ENCODE results near the gene JAML.

The JAML gene

GRCh38 chr11:118217575-118217974, 7.2 kb downstream of the JAML start:
- in situ Hi-C loops (cut with HindIII; ENCODE audit: low sequenced_read_pairs): no loop called here

GRCh38 chr11:118216621-118217481, 8.0 kb downstream of the JAML start:
- in situ Hi-C loops (cut with HindIII; ENCODE audit: low sequenced_read_pairs): no loop called here

- in situ Hi-C loops (cut with HindIII; ENCODE audit: low sequenced_read_pairs): no loop called here
Measured at GRCh38 chr11:118215765-118216164, 9.0 kb downstream of the JAML start.

- in situ Hi-C loops (cut with HindIII; ENCODE audit: low sequenced_read_pairs): no loop called here
Measured at GRCh38 chr11:118215262-118215661, 9.5 kb downstream of the JAML start.

- in situ Hi-C loops (cut with HindIII; ENCODE audit: low sequenced_read_pairs): loop anchor here (5.0 kb wide), 1 partner anchor 42 kb away; no protein-coding TSS in a partner anchor
Measured at GRCh38 chr11:118214210-118214914, 10.4 kb downstream of the JAML start.

- in situ Hi-C loops (cut with HindIII; ENCODE audit: low sequenced_read_pairs): loop anchor here (5.0 kb wide), 1 partner anchor 41 kb away; no protein-coding TSS in a partner anchor
Measured at GRCh38 chr11:118213781-118214180, 11.0 kb downstream of the JAML start.

GRCh38 chr11:118213201-118213600, 11.6 kb downstream of the JAML start:
- in situ Hi-C loops (cut with HindIII; ENCODE audit: low sequenced_read_pairs): loop anchor here (5.0 kb wide), 1 partner anchor 41 kb away; no protein-coding TSS in a partner anchor

- in situ Hi-C loops (cut with HindIII; ENCODE audit: low sequenced_read_pairs): loop anchor here (5.0 kb wide), 1 partner anchor 40 kb away; no protein-coding TSS in a partner anchor
Measured at GRCh38 chr11:118212781-118213191, 12.0 kb downstream of the JAML start.

- in situ Hi-C loops (cut with HindIII; ENCODE audit: low sequenced_read_pairs): loop anchor here (5.0 kb wide), 1 partner anchor 40 kb away; no protein-coding TSS in a partner anchor
Measured at GRCh38 chr11:118212131-118212725, 12.6 kb downstream of the JAML start.

- in situ Hi-C loops (cut with HindIII; ENCODE audit: low sequenced_read_pairs): loop anchor here (5.0 kb wide), 1 partner anchor 39 kb away; no protein-coding TSS in a partner anchor
Measured at GRCh38 chr11:118211006-118211405, 13.8 kb downstream of the JAML start.

GRCh38 chr11:118210323-118210722, 14.5 kb downstream of the JAML start:
- in situ Hi-C loops (cut with HindIII; ENCODE audit: low sequenced_read_pairs): loop anchor here (5.0 kb wide), 1 partner anchor 38 kb away; no protein-coding TSS in a partner anchor

GRCh38 chr11:118209033-118209432, 15.8 kb downstream of the JAML start:
- in situ Hi-C loops (cut with HindIII; ENCODE audit: low sequenced_read_pairs): no loop called here

GRCh38 chr11:118207079-118207478, 17.7 kb downstream of the JAML start:
- in situ Hi-C loops (cut with HindIII; ENCODE audit: low sequenced_read_pairs): no loop called here

- in situ Hi-C loops (cut with HindIII; ENCODE audit: low sequenced_read_pairs): no loop called here
Measured at GRCh38 chr11:118206391-118207031, 18.3 kb downstream of the JAML start.

GRCh38 chr11:118205606-118206378, 19.0 kb downstream of the JAML start:
- in situ Hi-C loops (cut with HindIII; ENCODE audit: low sequenced_read_pairs): no loop called here

- in situ Hi-C loops (cut with HindIII; ENCODE audit: low sequenced_read_pairs): loop anchor here (5.0 kb wide), 1 partner anchor 79 kb away; no protein-coding TSS in a partner anchor
Measured at GRCh38 chr11:118202599-118203422, 22.0 kb downstream of the JAML start.

- in situ Hi-C loops (cut with HindIII; ENCODE audit: low sequenced_read_pairs): loop anchor here (5.0 kb wide), 1 partner anchor 80 kb away; no protein-coding TSS in a partner anchor
Measured at GRCh38 chr11:118201966-118202365, 22.8 kb downstream of the JAML start.

- in situ Hi-C loops (cut with HindIII; ENCODE audit: low sequenced_read_pairs): loop anchor here (5.0 kb wide), 1 partner anchor 81 kb away; no protein-coding TSS in a partner anchor
Measured at GRCh38 chr11:118200901-118201680, 23.7 kb downstream of the JAML start.

Measured in endothelial cell of hepatic sinusoid (primary cell).